ENCODE data around the gene ANXA9.
A peak's percentile ranks its signal among the peaks of the same experiment; 100 is the strongest.

Gene ANXA9

DNA sequence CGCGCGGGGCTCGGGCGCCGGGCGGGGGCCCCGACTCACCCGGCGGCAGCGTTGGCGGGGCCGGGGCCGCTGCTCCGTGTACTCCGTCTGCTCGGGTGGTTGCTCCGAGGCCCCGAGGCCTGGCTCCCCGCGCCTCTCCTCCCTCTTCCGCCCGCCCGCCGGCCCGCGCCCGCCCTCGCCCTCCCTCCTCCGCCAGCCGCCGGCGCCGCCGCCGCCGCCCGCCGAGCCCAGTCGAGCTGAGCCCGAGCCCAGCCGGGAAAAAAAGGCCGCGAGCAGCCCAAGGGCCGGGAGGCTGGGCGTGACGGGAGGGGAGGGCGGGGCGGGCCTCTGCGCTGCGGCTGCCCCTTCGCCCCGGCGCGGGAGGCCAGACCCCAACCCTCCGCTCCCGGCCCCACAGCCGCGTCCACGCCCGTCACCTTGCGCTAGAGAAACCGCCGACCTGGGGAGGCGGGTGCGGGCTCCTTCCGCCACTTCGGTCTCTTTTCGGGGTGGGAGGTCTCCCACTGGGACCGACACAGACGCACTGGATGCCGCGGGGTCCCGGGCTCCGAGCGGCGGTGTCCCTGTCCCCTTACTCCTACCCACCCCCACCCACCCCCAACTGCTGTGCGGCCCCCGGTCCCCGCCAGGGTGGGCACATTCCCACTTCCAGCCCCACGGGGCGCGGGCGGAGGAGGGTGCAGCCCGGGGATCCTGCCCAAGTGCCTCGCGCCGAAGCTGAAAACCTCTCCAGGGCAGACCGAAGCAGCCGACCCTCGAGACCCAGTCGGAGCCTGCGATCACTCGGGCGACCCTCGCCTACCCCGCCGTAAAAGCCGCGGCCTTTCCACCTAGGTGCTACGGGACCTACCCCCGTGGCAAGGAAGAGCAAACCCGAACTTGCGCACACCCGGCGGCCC, 7.3 kb upstream of the ANXA9 start, which contains the start of gene CERS2:
TSS of gene CERS2 (minus strand) at position 256 of the 899 bp plus-strand sequence. CDS start 5,745 bp downstream, outside the sequence.
- peak; percentile 39 for DNase-seq (ENCODE audit: low read depth)

DNA sequence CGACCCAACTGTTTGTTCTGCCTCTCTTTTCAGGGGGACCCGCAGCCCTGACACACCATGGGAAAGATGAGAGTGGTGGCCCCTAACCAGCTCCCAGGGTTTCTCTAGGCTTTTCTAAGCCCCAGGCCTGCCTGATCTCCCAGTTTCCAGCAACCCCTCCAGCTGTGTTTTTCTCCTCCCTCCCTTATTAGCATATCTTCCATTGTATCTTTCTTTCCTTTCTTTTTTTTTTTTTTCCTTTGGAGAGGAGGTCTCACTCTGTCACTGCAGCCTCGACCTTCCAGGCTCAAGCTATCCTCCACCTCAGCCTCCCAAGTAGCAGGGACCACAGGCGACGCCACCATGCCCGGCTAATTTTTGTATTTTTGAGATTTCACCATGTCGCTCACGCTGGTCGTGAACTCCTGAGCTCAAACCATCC, 5.7 kb upstream of the ANXA9 start:
- no peak for DNase-seq (ENCODE audit: low read depth)

DNA sequence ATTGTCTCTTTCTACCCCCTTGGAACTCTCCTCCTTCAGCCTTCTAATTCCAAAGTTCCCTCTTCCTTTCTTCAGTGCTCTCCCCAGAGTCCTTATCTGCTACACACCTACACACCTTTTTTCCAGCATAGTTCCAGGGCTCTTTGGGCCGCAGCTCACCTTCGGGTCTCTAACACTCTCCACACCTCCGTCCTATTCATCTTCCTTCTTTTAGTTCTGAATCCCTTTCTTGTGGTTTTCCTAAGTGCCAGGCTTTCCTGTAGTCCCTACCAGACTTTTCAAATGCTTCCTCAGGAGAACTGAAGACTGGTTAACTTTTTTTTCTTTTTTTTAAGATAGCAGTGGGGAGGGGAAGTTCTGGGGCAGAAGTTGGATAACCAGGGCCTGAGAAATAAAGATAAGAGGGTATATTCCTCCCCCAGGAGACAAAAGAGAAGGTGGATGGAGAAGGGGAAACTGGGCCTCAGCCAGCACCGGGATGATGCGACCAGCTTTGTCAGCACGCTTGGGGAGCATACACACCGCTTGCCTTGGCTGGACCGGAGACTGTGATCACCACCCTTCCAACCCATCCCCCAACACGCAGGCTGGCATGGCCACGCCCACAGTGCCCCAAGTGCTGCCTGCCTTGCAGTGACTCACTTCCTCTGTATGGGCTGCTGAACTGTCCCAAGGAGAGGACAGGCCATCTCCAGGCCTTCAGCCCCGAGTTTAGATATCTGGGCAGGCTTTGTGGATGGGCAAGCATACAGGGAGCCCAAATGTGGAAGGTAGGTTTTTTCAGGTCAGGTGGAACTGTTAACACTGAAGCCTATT, 5.0 kb upstream of the ANXA9 start:
- DNase-seq (ENCODE audit: low read depth), result peak; percentile 41

DNA sequence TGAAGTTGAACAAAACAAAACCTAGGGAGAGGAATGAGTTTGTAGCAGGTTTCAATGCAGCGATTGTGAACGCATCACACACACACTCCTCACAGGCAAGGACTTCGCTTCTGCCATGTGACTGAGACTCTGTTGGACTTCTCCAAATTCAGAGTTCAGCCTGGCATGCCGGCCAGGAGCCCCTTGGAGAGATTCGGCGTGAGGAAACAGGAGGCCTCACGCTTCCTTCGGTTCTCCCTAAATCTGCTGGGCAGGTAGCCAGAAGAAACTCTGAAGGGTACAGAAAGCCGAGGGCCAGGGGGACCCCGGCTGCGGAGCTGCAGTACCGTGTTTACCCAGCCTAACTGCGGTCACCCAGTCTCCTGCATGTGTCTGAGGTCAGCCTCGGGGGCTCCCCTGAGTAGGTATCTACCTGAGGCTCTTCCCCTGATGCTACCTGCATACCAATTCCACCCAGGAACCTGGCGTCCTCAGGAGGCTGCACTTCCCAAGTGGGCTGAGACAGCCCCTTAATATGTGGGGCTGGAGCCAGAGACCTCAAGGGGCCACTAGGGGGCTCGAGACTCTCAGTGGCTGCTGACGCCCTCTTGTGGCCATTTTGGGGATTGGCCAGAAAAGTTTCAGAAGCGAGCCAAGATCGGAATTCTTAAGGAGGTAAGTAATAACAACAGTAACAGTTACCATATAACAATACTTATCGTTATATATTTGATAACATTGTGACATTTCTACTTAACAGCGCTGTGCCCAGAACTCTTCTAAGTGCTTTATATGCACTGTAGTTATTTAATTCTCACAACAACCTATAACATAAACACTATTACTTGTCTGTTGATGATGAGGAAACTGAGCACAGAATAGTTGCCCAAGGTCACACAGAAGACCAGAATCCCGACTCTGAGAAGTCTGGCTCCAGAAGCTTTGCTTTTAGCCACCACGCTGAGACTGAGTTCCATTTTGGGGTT, 2.7 kb upstream of the ANXA9 start:
- DNase-seq (ENCODE audit: low read depth), result peak; percentile 72

DNA sequence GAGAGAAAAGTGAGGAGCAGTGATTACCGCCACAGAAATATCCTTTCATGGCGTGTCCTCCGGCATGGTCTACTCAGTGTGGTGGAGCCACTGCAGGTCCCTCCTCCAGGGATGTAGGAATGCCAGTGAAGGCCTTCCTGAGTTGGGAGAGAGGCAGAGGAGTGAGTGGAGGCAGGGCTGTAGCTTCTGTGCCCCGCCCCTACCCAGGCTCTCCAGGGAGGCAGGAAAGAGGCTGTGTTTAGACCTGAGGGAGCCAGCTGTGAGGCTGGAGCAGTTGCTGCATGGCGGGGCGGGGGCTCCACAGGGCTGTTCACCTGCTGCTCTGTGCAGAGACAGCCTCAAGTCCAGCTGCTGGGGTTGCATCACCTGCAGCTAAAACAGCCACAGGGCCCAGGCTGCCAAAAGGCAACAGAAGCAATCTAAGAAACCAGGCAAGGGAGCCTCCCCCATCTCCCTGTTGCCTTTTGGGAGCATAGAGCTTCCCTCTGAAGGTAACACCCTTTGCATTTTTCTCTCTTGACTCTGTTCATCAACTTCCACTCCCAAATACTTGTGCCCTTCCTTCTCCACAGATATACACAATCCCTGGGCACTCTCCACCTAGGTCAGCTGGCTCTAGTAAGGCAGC, 801 bp upstream of the ANXA9 start:
- DNase-seq (ENCODE audit: low read depth), result no peak

DNA sequence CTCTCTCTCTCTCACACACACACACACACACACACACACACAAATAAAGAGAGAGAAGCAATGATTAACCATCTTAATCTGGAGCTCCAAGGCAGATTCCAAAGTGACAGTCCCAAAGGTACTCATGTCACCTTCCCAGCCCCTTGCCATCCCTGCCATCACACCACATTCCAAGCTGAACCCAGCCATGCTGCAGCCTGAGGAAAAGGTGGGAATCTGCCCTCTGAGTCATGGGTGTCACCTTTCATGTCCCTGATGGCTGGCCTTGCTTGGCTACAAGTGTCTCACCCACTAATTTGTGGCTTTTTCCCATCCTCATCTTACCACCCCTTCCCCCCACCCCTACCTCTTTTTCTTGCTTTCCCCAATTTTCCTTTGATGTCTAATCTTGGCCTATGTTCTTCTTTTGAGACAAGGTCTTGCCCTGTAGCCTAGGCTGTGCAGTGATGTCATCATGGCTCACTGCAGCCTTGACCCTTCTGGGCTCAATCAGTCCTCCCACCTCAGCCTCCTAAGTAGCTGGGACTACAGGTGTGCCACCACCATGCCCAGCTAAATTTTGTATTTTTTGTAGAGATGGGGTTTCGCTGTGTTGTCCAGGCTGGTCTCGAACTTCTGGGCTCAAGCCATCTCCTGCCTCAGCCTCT, 3.2 kb downstream of the ANXA9 start:
- no peak for DNase-seq (ENCODE audit: low read depth)

DNA sequence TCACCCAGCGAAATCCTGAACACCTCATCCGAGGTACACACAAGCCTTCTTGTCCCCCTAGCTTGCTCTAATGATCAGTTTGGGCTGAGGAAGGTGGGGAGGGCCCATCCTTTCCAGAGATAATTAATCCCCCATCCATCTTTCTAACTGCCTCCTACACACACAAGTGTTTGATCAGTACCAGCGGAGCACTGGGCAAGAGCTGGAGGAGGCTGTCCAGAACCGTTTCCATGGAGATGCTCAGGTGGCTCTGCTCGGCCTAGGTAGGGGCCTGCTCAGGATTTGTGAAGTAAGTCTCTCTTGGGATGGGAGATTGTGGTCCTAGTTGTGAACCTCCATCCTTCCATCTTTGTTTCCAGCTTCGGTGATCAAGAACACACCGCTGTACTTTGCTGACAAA, 5.8 kb downstream of the ANXA9 start:
- DNase-seq (ENCODE audit: low read depth), result no peak

DNA sequence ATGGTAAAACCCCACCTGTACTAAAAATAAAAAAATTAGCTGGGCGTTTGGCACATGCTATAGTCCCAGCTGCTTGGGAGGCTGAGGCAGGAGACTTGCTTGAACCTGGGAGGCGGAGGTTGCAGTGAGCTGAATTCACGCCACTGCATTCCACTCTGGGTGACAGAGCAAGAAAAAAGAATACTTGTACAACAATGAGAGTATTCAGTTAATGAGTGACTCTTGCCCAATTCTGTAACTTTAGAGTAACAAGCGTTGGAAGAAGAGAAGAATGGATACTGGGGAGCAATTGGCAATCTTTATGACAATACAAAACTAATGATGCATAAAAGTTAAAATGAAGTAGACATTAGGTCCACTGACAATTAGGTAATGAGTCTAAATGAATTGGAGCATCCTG, 10.5 kb downstream of the ANXA9 start:
- no peak for DNase-seq (ENCODE audit: low read depth)

DNA sequence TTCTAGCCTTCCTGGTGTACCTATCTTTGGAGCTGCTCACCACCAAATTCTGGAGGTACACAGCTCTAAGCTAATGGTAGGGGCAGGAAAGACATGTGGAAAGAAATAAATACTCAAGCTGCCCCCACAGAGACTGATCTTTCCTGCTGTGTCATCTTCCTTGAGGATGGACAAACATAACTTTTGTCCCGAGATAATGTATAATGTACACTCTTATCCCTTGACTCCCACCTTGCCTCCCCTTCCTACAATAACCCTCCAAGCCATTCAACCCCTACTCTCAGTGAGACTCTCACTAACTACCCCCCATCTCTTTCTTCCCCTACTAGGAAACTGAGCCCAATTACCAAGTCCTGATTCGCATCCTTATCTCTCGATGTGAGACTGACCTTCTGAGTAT, 12.2 kb downstream of the ANXA9 start:
- DNase-seq (ENCODE audit: low read depth), result no peak

- DNase-seq (ENCODE audit: low read depth), result no peak
Observed at GRCh38 chr1:150995460-150995859, 13.4 kb downstream of the ANXA9 start.

DNA sequence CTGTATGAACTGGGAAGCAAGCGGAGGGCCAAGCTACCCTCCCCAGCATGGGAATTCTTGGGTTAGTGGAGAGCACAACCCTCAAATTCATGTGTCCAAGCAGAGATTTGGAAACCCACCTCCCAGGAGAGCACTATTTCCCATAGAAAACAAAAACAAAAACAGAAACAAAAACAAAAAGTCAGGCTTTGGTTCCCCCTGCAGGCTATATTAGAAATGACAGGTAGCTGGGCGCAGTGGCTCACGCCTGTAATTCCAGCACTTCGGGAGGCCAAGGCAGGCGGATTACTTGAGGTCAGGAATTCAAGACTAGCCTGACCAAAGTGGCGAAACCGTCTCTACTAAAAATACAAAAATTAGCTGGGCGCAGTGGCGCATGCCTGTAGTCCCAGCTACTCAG, 13.8 kb downstream of the ANXA9 start:
- DNase-seq (ENCODE audit: low read depth), result no peak

DNA sequence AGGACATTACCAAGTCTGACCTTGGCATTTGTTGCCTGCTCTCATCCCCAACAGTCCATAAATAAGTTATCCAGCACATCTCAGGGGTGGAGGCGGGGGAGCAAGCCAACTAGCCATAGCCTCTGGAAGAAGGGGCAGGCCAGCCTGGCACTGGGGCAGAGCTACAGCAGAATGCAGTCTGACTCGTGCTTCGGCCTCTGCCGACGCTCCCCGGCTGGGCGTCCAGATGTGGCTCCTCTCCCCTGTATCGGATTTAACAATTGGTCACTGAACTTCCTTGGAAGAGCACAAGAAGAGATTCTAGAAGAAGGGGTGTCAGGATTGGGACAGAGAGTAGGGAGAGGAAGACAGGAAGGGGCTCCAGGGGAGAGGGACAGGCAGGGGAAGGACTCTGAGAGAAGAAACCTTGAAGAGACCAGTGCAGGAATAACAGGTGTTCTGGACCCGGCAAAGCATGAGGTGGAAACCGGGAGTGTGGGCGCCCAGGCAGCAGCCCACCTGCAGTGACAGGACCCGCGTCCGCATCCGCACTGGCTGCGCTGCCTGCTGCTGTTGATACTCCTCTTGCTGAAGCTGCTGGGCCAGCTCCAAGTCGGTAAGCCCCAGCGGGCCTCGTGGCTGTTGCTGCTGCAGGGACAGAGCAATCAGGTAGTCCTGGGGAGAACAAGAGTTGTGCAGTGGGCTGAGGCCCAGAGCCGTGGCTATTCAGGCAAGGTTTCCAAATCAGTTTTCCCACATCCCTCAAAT, 15.2 kb downstream of the ANXA9 start:
- DNase-seq (ENCODE audit: low read depth), result no peak

DNA sequence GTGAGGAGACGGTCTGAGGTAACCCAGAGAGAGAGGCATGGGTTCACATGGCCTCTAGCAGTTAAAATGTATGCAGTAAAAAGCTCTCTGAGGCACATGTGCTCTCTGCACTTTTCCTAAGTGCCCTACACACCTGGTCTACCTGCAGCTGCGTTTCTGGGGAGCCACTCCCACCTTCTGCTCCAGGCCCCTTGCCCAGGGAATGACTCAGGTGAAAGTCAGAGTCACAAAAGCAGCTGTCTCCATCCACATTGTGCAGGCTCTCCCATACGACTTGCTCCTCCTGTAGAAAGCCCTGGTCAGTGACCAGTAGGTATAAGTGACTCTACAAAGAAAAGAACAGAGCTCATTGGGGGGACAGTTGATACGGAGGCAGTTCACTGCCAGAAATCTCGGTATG, 15.9 kb downstream of the ANXA9 start:
- DNase-seq (ENCODE audit: low read depth), result no peak

DNA sequence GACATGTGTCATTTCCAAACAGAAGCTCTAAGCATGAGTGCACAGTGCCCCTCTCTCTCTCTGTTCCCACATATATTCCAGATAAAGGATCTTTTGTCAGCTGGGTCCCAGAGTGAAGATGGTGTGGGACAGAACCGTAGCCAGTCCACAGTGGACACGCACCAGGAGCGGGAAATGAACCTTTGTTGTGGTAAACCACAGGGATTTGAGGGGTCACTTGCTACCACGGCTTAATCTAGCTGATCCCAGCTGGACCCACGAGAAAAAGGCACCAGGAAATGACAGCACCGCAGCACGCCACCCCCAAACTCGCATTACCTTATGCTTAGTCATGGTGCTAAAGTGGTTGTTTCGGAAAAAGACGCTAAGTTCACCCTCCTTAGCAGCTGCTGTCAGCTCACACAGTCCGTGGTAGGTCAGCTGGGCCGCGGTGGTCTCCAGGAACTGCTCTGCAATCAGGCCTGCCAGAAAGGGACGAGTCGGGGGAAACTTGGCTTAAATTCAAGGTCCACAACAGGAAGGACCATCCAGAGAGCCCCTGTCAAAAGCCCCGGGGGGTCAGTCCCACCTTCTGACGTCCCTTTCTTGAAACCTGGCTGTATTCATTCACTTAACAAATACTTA, 17.1 kb downstream of the ANXA9 start:
- no peak for DNase-seq (ENCODE audit: low read depth)

- DNase-seq (ENCODE audit: low read depth), result no peak
Observed at GRCh38 chr1:150999926-151000325, 17.8 kb downstream of the ANXA9 start.

- no peak for DNase-seq (ENCODE audit: low read depth)
Observed at GRCh38 chr1:151000408-151000807, 18.3 kb downstream of the ANXA9 start.

DNA sequence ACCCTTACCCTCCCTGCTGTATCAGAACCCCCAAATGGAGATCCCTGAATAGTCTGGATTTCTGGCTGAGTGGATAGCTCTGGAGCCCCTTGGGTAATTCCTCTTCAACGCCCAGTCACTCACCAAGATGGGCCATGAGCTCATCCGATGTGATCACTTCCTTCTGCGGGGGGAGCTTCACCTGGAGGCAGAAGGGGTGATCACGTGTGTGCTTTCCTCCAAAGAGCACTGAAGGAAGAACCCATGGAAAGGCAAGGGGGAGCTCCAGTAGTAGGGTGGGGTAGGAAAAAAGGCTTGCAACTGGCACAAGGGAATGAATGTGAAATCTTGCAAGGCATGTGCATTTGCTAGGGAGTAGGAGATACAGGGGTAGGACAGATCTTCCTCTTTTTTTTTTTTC, 19.5 kb downstream of the ANXA9 start:
- no peak for DNase-seq (ENCODE audit: low read depth)

DNA sequence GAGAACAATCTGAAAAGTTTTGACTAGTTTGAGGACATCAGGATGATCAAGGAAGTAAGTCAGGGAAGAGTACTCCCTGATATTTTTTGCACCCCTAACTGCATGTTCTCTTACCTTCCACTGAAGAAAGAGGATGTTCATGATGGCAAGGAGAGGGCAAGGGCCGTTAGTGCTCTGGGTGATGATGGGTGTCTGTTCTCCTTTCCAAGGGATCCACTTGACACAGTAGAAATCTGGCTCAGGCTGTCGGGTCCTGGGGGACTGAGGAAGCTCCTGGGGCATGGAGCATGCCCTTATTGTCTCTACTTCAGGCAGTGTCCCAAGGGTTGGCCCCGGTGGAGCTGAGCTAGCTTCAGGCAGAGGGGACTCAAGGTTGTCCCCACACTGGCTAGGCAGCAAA, 20.0 kb downstream of the ANXA9 start:
- DNase-seq (ENCODE audit: low read depth), result no peak

GRCh38 chr1:151002611-151003010, 20.5 kb downstream of the ANXA9 start:
- no peak for DNase-seq (ENCODE audit: low read depth)

DNA sequence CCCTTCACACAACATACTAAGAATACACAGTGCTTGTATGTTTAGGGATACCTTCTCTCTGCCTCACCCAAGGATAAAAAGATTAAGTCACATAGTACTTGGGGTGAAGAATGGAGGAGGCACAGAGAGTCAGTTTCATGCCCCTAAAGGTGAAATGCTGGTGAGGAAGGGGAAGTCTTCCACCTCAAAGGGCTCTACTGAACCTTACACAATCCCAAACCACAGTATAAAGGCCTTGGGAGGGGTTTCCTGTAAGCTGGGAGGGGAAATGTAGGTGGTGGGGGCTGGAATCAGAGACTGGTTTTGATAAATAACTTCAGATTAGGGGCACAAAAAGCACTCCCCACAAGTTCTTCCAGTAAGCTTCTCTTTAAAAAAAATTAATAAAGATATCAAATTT, 21.1 kb downstream of the ANXA9 start:
- DNase-seq (ENCODE audit: low read depth), result no peak
